Medulla oblongata (tissue), 1 donor: ENCODE data around the gene TRIM9.
"Not testable (repeated sequence)": the region's sequence is repeated elsewhere in the genome, so short reads cannot be mapped to it uniquely, and the experiment has no call there.

Source experiments
- DNase-seq: peaks from one replicate; pipeline ENCODE4 v3.0.0-alpha.2; 2015; ENCODE audit errors: extremely low spot score

The TRIM9 gene

DNA sequence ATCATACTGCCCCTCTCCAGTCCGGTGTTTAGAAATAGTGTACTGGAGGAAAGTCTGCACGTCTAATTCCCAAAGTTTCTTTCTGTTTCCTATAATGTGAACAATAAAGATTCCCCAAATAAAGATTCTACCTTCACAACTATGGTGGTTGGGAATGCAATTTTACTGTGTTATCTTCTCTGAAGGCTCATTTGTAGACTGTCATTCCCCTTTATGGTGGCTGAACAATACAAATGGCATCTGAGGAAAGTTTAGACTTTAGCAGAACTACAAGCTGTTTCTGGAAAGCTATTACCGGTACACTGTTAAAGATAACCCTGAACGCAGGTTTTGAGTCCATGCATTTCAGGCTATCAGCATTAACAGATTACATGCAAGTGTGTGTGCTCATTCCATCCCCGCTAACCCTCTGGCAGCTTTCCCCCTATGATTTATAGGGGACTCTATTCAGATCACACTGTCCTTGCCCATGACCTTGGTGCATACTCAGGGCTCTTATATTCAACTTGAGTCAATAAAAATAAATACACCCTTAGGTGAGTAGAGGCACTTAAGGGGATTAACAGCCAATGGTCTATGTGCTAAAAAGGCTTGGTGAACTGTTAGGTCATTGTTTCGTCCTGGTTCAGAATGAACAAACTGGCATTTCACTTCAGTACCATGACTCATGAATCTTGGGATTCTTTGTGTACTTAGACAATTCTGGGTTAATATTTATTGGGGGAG lies 89.9 kb downstream of the TRIM9 start:
- DNase-seq = peak; percentile 41

DNA sequence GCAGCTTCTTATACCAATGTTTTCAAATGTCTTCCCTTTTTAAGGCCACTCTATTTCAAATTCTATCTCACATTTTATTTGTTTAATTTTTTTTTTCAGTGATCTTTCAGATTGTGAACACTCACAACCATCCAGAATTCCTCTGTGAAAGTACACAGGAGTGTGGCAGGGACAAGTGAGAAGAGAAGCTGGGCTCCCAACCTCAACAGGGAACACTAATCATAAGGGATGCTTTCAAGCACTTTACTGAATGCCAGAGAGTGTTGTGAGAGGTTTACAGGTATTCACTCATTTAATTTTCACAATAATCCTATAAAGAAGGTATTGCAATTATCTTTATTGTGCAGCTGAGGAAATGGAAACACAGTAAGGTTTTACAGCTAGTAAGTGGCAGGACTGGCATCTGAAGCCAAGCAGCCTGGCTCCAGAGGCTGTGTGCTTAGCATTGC lies 90.5 kb downstream of the TRIM9 start:
- DNase-seq = no peak

DNA sequence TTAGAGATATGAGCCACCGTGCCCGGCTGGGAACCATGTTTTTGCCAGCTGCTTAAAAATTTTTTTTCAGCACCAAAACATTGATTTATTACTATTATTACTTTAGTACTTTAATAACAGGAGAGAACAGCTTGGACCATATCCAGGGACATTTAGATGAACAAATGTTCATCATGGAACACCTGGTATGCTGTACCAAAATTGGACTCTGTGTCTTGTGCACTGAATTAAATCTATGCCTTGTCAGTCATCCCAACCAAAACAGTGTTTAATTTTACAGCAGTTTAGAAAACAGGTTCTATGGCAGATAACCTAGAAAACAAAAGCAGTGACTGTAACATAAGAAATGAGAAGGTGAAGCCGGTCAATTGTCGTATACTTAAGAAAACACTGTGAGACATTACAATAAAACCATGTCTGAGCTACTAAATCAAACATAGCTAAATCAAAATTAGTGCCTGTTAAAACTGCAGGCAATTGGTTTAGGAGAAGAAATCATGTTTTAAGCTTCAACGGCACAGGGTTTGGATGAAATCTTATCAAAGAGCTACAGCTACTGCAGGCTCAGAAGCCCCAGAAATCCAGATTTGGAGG lies 92.4 kb downstream of the TRIM9 start:
- DNase-seq = no peak

DNA sequence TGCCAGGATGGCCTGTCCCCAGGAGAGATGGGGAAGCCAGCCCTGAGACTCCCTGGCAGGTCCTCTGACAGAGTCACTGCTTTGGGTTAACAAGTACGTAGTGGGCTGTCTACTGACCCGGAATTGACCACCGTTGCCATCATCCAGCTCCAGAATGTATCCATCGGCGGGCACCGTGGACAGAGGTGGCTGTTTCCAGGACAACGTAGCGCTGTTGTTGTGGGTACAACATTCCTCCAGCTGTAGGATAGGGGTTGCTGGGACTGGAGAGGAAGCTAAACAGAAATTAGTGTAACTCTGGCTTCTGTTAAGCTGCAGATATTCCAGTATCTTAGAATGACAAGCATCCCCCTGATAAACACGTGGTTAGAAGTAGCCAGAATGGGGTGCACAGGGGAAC lies 94.3 kb downstream of the TRIM9 start:
- DNase-seq = no peak

DNA sequence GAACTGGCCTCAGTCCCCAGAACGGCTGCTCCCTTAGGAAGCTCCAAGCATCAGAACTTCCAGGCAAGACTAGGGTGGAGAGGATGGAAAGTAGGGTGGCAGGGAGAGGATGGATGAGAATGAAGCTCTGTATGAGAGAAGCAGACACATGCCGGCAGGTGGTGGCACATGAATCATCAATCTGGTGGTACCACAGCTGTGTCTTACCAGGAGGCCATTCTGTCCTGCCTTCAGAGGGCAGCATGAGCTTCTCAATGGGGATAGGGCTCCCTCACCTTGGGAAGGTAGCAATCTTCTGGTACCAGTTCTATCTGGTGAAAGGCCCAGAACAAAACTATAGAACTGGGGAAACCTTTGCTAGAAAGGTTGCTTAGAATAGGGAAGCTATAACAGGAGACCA lies 95.2 kb downstream of the TRIM9 start:
- no peak for DNase-seq

DNA sequence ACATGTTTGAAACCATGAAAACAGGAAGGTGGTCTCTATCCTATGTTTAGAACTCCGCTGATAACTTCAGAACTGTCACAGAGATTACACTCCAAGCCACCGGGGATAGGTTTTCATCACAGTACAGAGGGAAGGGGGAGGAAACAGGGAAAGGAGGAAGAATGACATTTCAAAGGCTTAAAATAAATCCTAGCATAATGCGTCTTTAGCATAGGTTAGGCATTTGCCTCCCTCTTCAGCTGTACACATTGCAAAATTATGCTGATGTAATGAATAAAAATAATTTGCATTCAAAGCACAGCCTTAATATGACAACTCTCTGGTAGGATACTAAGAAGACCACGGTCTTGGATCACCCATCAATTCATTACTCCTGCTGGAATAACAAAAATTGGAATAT lies 96.3 kb downstream of the TRIM9 start:
- no peak for DNase-seq

DNA sequence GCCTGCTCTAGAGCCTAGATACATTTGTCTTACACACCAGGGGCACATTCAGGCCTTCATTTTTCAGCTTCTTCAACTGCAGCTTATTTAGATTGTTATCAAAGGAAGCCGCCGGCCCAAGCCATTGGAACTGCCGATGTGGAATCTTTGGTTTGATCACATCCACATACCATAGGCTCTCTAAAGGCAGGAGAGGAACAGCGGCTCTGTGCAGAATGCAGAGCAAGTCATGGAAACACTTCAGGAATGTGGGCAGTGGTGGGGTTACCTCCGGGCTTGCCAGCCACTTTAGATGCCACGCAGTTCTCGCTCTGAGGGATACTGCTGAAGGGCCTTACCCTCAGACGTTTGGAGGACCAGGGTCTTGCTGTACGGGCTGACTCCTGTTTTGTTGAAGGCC lies 97.2 kb downstream of the TRIM9 start:
- DNase-seq = no peak

DNA sequence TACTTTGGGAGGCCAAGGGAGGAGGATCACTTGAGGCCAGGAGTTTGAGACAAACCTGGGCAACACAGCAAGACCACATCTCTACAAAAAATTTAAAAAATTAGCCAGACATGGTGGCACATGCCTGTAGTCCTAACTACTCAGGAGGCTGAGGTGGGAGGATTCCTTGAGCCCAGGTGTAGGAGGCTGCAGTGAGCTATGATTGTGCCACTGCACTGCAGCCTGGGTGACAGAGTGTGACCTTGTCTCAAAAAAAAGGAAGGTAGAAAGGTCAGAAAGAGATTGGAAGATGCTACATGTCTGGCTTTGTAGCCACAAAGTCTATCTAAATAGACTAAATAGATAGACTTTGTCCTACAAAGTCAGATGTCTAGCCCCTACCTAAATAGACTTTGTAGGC lies 100.7 kb downstream of the TRIM9 start:
- not testable (repeated sequence) for DNase-seq

DNA sequence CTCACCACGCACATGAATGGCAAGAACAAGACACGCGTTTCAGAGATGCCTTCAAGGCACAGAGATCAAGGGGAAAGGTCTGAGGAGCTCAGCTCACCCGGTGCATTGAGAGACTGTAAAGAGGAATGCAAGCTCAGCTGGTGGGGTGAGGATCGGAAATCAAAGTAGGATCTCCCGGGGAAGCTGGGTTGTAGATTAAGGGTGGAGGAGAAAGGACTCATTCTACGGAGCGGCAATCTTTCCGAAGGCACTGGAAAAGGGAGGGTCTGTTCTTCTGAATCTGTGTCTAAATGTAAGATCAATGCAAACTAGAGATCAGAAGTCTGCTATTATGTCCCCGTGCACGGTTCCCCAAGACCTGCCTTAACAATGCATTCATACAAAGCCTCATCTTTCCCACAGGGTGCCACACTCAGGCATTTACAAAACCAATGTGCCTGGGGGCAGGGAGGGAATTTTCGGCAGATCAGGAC lies 109.0 kb downstream of the TRIM9 start:
- DNase-seq = peak; percentile 54

DNA sequence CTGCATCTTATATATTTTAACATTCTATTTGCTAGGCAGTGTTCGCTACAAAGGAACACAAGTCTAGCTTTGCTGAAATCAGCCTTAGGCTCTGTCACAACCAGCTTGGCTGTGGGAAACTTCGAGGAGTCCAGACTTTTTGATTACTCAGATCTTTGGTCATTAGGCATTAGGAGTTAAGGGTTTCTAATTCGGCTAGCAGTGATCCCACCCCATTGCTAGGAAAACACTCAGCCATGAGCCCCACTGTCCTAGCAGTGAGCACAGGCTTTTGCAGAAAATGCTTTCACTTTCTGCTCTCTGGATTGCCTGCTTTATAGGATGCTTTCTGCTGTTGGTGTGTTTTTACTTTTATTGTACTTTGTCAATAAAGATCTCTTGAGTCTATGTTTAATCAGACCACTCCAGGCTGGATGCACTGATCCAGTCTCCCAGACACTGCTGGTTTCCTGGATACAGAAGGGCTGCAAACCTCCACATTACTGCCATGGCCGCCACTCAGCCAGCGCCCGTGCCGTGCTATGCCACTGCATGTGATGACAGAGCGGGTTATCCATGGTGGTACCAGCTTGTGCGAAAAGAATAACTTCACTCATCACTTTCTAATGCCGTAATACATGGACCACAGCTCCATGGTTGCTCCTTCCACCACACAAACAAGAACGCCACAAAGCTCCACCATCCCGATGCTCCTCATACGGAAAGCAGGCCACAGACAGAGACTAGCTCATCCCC lies 109.6 kb downstream of the TRIM9 start:
- peak; percentile 62 for DNase-seq

DNA sequence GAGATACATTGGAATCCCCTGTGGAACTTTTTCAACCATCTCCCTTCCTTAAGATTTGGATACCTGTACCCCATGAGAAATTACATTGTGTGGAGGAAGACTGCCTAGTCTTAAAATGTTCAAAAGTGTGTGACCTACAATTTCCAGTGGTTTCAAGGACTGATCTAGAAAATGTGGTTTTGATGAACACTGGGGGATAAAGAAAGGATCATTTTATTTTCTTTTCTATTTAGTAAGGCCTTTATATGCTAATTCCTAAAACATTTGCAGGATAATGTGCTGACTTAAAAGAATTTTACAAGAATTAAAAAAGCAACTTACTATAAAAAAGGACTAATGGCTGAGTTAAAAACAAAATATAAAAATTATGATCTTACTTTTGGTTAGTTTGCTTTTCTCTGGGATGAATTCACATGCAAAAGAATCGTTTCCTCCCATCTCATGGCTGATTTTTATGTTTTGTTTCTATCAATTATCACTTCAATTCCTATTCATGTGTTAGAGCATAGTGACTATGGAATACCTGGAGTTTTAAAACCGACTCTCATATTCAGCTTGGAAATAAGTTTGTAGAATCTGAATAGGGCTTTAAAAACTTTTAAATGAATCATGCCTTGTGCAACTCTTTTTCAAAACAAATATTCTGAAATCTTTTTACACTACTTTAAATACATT lies 110.7 kb downstream of the TRIM9 start:
- DNase-seq = no peak

DNA sequence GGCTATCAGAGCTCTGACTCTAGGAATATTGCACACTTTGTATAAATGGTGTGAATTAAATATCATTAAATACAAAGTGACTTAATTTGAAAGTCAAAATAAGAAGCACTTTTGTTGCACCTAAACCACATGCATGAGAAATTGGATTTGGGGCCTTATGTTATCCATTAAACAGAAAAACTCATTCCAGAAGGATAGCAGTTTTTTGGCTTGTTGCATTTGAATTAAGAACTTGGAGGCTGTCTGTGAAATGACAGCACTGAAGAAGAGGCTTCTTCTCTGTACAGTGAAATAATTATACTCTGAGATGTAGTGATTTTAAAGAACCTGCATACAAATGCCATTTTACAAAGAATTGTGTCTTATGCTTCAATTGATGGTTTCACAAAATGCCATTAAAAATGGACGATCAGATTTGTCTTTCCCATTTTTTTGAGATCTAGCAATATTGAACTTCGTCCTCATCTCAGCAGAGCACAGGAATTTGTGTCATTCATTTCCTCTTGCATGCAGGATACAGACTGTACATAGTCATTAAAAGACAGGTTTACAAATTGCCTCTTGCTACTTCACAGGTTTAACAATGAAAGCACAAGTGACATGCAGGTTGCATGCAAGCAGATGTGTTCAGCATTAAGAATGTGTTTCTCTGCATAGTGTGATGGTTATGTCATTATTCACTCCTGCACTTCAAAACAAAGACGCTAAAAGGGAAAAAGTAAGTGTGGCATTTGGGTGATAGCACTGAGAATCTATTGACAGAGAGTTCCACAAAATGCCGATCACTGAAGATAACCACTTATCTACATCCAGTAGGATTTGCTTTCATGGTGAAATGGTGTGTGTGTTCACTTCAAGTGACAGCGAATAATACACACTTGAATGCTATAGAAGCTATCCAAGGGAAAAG lies 114.7 kb downstream of the TRIM9 start:
- no peak for DNase-seq

DNA sequence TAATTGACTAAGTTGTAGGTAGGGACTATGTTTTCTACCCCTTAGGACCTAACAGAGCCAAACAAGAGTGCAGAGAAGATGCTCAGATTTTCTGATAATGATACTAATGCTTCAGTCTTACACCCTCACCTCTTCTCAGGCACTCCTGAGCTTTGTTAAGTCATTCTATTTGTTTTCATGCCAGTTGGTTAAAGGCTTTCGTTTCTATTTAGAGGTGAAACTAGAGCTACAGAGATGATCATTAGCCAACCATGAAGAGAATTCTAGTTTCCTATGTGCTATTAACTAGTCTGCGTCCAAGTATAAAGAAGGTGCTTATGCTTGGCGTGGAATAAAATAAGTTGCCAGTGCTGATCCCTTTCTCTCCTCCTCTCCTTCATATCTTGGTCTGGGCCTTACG lies 116.0 kb downstream of the TRIM9 start:
- DNase-seq = no peak

DNA sequence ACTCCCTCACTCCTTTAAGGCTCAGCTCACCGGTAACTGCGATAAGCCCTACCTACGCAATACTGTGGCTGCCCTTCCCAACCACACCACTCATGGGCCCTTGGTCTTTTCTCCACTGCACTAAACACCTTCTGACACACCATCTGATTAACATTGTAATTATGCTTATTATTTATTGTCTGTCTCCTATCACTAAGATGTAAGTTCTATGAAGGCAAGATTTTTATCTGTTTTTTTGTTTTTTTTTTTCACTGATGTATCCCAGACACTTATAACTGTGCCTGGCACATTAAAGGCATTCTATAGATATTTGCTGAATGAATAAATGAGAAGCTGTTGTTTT lies 116.4 kb downstream of the TRIM9 start:
- no peak for DNase-seq

DNA sequence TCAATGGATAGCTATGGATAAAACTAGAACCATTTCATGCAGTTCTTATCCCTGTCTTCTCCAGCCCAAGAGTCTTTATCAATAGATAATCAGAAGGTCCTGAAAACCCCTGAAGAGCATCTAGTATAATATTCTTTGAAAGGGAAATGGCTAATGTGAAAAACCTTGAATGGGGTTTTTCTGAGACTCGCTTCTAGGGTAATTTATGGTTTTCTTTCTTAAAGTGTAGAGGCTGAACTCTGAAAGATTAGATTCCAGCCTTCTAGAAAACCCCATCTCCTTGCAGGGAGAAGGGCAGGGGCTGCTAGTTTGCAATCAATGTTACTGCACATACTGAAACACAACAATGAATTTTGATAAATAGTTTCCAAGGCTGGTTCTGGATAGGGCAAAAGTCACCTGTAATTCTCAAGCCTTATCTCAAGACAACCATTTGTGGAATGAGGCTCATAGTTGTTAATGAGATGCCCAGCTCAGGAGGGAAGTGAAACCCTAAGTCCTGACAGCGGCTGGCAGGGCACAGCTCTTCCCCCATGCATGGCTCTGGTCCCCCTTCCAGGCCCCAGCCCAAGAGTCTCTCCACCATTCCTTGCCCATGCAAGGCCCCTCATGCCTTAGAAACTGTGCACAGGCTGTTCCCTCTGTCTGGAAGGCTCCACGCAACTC lies 116.9 kb downstream of the TRIM9 start:
- no peak for DNase-seq

DNA sequence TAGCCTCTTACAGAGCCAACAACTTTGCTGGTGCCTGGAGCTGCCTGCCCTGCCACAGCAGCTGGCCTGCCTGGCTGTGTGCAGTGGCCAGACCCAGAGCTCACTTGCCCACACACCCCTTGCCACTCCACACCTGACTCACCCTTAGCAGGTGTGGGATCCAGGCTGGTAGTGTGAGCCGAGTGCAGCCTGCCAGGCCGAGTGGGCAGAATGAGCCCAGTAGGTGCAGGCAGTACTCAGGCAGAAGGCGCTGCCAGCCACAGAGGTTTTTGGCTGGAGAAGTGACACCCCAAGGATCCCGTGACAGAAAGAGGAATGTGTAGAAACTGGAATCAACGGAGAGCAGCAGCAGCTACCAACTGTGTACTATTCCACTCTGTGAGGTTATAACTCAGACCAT lies 120.8 kb downstream of the TRIM9 start:
- DNase-seq = no peak

DNA sequence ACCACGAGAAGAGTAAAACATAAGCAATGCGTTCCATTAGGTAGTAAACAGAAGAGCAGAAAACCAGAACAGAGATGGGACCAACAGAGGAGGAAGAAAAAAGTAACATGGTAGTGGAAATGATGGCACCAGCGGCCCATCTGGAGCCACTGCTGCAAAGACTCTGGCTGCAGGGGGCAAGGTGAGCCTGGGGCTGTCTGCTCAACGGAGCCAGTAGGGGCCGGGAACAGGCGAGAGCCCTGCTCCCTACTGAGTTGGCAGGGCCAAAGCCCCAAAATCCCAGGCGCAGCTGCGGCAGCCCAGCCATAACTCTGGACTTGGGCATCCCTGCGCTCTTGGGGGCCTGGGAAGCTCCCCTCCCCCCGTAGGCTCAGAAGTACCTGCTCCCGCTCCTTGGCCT lies 122.2 kb downstream of the TRIM9 start:
- DNase-seq = no peak

DNA sequence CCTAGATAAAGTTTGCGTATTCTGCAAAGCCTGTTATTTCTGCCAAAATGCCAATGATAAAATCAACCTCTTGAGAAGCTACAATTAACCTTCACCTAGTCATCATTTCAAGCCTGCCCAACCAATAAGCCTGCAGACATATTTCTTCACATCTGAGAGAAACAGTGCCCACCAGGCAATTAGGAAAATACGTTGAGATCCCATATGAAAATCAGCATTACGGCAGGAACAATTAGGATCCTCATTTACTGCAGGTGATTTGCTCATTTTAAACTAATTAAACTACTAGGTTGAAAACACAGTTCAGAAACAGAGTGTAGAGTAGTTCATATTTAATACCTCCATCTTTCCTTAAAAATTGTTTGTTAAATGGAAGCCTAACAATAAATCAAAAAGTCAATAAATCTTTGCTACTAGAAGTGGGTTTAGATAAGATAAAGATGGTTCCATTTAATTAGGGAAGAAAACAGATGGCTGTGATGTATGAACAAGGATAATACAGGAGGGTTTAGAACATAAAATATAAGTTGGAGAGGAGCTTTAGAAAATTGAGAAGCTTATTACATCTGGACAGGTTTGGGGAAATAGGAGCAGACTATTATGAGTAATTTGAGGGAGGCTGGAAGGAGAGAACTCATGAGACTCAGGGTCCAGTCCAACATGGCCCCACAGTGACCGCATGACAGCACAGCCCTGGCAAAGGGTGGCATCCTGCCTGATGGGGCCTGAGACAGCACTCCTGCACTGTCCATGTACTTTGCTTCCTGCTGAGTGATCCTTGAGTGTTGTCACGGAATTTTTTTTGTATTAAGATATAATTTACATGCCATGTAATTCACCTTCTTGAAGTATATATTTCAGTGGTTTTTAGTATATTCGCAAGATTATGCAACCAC lies 123.8 kb downstream of the TRIM9 start:
- DNase-seq = no peak

DNA sequence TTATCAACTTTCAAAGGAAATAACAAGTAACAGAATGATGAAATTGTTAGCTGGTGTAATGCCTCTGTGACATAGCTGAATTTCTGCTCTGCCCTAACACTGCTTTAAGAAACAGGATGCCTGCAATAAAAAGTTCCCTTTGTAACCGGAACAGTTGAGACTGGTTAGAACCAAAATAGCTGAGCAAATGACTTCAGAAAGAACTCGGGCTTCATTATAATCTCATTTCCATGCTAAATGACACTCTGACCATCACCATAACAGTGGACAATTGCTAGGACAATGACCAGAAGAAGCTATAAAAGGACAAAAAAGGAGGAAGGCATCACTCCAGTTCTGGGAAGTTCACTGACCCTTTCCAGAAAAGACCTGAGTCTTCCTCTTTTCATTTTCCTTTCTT lies 127.1 kb downstream of the TRIM9 start:
- peak; percentile 61 for DNase-seq

DNA sequence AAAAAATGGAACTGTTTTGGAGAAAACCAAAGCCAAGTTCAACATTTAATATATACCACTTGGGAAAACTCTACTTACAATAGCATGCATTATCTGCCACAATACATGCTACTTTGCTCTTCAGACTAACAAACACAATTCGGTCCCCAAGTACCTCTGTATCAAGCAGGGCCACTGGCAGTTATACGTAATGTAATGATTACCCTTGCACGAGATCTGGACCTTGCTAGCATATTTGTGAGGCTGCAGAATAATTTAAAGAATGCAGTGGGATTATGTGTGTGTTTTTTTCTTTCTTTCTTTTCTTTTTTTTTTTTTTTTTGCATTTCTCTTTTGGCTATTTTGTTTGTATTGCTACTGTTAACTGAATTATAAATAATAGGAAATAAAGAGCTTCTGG lies 127.8 kb downstream of the TRIM9 start:
- no peak for DNase-seq
